ENCODE measurements around the gene TRMT1.

TRMT1 gene

DNA sequence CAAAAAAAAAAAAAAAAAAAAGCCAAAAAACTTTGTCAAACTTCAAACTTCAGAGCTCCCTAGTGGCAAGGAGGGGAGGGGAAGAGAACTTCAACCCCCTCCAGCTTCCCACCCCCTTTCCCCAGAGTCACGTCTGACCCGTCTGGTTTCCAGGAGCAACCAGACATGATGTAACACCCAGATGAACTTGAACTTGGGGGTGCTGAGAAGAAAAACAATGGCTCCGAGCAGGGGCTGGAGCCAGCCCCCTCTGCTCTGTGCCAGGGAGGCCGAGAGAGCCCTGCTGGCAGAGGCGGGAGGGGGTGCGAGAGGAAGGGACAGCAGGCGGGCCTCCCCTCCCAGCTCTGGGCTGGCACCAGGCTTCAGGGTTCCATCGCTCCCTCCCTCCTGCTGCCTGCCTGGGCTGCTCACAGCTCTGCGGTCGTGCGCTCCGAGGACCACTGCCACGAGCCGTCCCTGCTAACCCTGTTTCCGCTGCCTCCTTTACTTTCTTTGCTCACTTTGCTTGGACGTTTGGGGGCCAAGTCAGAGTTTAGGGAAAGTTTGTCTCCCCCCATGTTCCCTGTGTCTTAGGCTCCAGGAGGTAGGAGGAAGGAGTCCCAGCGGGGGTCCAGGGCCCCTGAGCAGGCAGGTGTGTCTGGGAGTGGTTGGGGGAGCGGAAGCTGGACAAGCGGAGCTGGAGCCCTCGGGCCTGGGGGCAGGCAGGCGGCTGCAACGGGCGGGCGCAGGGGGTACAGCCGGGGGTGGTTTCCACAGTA, 25.0 kb downstream of the TRMT1 start:
- DNase-seq (ENCODE audit: low read depth in 1 of 2, low spot score in 1 of 2), result no peak

DNA sequence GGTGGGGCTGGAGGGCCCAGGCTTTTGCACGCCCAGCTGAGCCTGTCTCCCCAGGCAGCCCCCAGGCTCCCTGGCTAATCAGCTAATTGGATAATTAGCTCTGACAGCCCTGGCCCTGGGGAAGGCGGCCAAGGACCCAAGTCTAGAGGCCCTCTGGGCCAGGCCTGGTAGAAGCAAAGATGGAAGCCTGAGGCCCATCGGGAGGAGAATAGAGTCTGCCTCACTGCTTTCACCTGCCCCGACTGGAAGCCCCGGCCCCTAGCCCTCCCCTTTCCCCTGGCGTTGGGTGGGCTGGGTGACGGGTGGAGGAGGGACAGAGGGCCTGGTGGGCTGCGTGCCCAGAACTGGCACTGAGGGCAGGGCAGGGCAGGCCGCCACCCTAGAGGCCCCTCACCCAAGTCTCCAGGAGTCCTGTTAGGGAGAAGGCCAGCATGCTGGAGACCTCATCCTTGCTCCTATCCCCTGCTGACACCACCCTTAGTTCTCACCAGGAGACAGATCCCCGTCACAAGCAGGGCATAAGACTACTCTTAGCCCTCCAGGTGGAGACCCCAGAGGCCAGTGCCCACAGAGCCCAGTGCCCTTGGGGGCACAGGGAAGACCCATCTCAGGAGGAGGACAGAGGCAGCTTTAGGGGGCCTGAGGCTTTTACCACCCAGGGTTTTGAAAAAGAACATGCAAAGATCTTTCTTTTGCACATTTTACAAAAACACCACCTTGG, 25.9 kb downstream of the TRMT1 start:
- DNase-seq (ENCODE audit: low read depth in 1 of 2, low spot score in 1 of 2), result no peak

DNA sequence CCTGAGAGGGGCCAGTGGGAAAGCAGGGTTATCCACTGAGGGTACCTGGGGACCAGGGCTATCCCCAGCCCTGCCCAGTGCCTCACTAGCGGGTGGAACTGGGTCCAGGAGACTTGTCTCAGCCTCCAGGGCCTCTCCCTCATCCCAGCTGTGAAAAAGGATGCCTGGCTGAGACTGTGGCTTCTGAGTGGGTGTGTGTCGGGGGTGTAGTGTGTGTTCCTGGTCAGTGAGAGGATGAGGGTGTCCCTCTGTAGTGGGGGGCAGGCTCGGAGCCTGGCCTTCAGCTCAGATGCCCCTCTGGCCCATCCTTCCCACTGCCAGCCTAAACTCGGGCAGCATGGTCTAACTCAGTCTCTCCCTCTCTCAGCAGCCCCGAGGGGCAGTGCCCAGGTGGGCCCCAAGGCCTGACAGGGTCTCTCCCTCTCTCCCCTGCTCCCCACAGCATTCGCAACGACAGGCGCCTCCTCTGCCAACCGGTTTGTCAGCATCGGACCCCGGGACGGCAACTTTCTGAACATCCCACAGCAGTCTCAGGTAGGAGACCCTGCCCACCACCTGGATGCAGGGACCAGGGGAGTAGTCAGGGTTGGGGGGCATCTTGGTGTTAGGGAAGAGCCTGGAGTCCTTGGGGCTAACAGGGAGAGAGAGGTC, 26.6 kb downstream of the TRMT1 start:
- no peak for DNase-seq (ENCODE audit: low read depth in 1 of 2, low spot score in 1 of 2)

- no peak for DNase-seq (ENCODE audit: low read depth in 1 of 2, low spot score in 1 of 2)
These were observed 27.2 kb downstream of the TRMT1 start for GRCh38 chr19:13089139-13089856.

DNA sequence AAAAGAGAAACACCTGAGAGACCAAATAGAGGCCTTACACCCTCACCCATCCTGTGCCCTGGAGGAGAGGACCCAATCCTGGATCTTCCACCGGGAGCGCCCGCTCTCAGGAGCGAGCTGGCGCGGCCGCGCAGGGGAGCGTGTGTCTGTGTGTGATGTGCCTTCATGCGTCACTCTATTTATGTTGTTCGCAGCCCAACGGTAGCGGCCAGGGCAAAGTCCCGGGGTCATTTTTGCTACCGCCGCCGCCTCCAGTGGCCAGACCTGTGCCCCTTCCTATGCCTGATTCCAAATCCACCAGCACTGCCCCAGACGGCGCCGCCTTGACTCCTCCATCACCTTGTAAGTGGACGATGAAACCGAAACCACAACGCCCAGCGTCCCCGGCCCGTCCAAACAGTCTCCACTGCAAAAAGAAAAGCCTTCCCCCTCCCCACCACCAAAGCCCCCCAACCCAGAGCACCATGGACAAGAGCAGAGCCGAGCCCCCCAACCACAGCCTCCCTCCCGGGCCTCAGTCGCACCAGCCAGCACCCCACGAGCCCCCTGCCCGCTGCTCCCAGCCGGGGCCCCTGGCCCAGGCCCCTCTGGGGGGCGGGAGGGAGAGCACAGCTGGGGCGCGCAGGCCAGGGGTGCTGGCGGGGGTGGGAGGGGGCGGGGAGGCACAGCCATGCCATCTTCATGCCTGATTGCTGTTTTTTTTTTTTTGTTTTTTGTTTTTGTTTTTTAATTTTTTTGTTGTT, 28.6 kb downstream of the TRMT1 start:
- no peak for DNase-seq (ENCODE audit: low read depth in 1 of 2, low spot score in 1 of 2)

- DNase-seq (ENCODE audit: low read depth in 1 of 2, low spot score in 1 of 2), result no peak
These were observed 29.2 kb downstream of the TRMT1 start for GRCh38 chr19:13087295-13087694.

DNA sequence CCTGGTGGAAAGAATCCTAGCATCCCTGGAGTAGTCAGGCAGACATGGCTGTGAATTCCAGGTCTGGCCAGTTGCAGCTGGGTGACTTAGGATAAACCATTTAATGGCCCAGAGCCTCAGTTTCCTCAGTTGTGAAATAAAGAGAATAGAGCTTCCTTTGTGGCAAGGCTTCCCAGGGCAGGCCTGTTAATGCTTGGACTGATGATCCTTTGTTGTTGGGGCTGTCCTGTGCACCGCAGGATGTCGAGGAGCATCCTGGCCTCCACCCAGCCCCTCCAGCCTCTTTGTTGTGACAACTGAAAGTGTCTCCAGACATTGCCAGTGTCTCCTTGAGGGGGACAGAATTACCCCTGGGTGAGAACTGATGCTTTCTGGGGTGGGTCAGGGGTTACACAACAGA, 30.2 kb downstream of the TRMT1 start:
- no peak for DNase-seq (ENCODE audit: low read depth in 1 of 2, low spot score in 1 of 2)

GRCh38 chr19:13085666-13086065, 30.9 kb downstream of the TRMT1 start:
- DNase-seq (ENCODE audit: low read depth in 1 of 2, low spot score in 1 of 2), result no peak

GRCh38 chr19:13083627-13084026, 32.9 kb downstream of the TRMT1 start:
- DNase-seq (ENCODE audit: low read depth in 1 of 2, low spot score in 1 of 2), result no peak

- DNase-seq (ENCODE audit: low read depth in 1 of 2, low spot score in 1 of 2), result no peak
These were observed 33.5 kb downstream of the TRMT1 start for GRCh38 chr19:13083008-13083404.

DNA sequence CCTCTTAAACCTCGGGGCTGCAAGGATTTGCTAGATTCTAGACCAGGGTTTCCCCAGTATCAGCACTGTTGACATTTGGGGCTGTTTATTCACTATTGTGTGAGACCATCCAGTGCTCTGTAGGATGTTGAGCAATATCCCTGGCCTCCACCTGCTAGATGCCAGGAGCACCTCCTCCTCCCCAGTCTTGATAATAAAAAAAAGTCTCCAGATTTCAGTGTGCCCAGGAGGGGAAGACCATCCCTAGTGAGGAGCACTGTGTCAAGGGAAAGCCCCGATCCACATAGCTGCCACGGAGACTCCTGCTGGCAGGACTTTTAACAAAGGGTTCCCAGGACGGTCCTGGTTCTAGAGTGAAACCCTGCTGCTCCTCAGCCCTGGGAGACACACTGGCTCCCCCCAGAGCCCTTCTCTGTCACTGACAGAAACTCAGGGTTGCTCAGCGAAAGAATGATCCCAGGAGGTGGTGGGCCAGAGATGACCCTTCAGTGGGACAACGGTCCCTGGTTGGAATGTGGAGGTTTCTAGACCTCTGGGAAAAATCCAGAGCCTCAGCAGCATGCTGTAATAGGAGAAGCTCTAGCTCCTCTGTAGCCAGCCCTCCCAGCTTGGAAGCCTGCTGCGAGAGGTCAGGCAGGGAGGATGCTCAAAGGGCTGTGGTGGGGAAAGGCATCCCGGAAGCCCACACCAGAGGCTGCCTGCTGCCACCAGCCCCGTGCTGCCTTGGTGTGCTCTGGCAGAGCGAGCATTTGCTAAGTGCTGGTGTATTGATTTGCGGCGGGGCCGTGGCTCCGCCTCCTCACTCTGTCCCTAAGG, 34.1 kb downstream of the TRMT1 start:
- DNase-seq (ENCODE audit: low read depth in 1 of 2, low spot score in 1 of 2), result no peak

- DNase-seq (ENCODE audit: low read depth in 1 of 2, low spot score in 1 of 2), result no peak
These were observed 37.0 kb downstream of the TRMT1 start for GRCh38 chr19:13079542-13079986.

DNA sequence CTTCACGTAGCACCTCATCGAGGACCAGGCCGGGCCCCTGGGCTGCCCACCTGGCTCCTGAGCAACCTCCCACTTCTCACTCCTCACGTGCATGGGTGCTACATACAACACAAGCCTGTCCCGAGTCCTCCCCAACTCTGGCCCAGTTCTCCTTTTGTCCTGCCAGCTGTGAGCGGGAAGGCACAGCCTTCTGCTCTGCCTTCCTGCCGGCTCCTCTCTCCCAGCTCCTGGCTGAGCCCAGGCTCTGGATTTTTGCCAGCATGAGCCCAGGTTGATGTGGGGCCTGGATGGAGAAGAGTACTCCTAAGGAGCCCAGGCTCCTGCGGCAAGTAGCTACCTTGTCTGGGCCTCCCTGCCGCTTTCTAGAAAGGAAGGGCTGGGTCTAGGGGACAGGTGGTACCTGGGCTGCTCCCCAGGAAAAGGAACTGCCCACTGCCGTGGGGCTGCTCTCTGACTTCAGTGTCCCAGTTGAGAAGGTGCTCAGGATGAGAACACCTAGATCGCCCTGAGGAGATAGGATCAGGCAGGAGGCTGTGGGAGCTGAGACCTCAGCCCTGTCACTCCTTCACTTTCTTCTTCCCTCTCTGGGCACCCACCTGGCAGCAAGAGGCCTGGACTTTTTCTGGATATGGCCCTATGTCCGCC, 37.5 kb downstream of the TRMT1 start:
- DNase-seq (ENCODE audit: low read depth in 1 of 2, low spot score in 1 of 2), result no peak

DNA sequence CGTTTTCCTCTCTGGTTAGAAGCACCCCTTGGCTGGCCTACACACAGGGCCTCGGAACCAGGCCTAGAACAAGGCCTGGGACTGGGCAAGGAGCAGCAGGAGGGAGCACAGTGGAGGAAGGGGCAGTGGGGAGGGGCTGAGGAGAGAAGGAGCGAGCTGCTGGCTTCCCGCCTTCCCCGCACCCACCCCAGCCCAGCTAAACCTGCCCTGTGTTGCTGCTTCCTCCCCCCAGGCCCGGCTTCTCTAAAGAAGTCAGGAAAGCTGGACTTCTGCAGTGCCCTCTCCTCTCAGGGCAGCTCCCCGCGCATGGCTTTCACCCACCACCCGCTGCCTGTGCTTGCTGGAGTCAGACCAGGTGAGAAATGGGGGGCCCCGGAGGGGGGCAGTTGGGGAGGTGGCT, 38.2 kb downstream of the TRMT1 start:
- no peak for DNase-seq (ENCODE audit: low read depth in 1 of 2, low spot score in 1 of 2)

- no peak for DNase-seq (ENCODE audit: low read depth in 1 of 2, low spot score in 1 of 2)
These were observed 39.3 kb downstream of the TRMT1 start for GRCh38 chr19:13077240-13077639.

GRCh38 chr19:13076787-13077186, 39.8 kb downstream of the TRMT1 start:
- DNase-seq (ENCODE audit: low read depth in 1 of 2, low spot score in 1 of 2), result no peak

DNA sequence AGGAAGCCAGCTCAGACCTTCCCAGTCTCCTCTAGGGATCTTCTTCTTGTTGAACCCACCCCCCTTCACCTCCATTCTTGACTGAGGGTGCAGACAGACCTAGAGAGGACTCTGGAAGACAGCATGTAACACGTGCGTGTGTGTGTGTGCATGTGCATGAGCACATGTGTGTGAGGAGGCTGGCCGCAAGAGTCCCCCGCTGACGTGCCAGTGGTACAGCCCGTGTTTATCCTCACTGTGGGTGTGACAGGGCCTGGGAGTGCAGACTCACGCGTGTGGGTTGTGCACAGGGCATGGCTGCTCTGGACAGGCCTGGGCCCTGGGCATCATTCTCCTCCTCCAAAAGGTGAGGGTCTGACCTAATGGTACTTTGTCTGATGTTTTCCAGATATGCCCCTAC, 40.2 kb downstream of the TRMT1 start:
- DNase-seq (ENCODE audit: low read depth in 1 of 2, low spot score in 1 of 2), result no peak

DNA sequence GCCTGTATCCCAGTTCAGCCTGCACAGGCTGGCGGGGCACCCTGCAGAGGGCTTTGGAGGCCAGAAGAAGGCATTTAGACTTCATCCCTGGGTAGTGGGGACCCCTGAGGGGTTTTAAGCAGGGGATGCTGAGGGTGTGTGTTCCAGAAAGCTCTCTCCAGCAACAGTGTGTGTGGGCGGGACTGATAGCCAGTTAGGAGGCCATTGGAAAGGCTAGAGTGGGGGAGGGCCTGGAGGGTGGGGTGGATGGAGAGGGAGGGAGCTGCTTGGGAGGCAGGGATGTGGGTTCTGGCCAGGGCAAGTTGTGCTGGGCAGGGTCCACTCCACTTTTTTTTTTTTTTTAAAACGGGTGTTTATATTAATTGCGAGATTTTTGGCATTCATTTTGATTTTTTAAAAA, 42.2 kb downstream of the TRMT1 start:
- no peak for DNase-seq (ENCODE audit: low read depth in 1 of 2, low spot score in 1 of 2)

GRCh38 chr19:13073263-13073662, 43.3 kb downstream of the TRMT1 start:
- no peak for DNase-seq (ENCODE audit: low read depth in 1 of 2, low spot score in 1 of 2)
